Heart right ventricle (tissue), 16 donors: Measurements from ENCODE around the gene FOXN3. TPM values are rescaled to one million over a fixed set of nuclear protein-coding genes. Genes with fewer than 3 reads are reported as not detected.

ENCODE experiments used
- ATAC-seq, 8 donors: fragments of 200-7000 bp; cut with Tn5 transposase; one replicate each; pipeline ENCODE4 v1.9.1; 2020; ENCODE audit warnings: mild to moderate bottlenecking in 8 of 8, moderate library complexity in 8 of 8, moderate number of reproducible peaks in 1 of 8
- DNase-seq, 2 donors: peaks; one replicate each; pipeline ENCODE4 v3.0.0-alpha.2; 2020
- H3K27ac ChIP-seq, 10 donors: fragments of 200-600 bp; sonication (generic) in 2 of 10; one replicate each; pipeline versions ENCODE4 v1.5.0 to v1.8.0; 2020 to 2022; ENCODE audit warnings: mild to moderate bottlenecking in 3 of 10
- H3K27me3 ChIP-seq, 7 donors: fragments of 200-600 bp; one replicate each; pipeline ENCODE4 v1.8.0; 2021 to 2022; ENCODE audit warnings: mild to moderate bottlenecking in 2 of 7
- H3K36me3 ChIP-seq, 9 donors: fragments of 200-600 bp; sonication (generic) in 1 of 9; one replicate each; pipeline versions ENCODE4 v1.5.0 to v1.8.0; 2020 to 2022; ENCODE audit warnings: mild to moderate bottlenecking in 2 of 9
- H3K4me1 ChIP-seq, 9 donors: fragments of 200-600 bp; sonication (generic) in 1 of 9; one replicate each; pipeline versions ENCODE4 v1.5.0 to v1.8.0; 2020 to 2022; ENCODE audit warnings: mild to moderate bottlenecking in 4 of 9
- H3K4me3 ChIP-seq, 10 donors: fragments of 200-600 bp; sonication (generic) in 2 of 10; one replicate each; pipeline versions ENCODE4 v1.5.0 to v1.8.0; 2020 to 2022; ENCODE audit warnings: mild to moderate bottlenecking in 7 of 10, moderate library complexity in 2 of 10
- H3K9me3 ChIP-seq, 11 donors: fragments of 200-600 bp in 10 of 11; sonication (generic) in 2 of 11; one replicate each; pipeline versions ENCODE4 v1.5.0 to v1.8.0; 2013 to 2022; ENCODE audit warnings: mild to moderate bottlenecking in 2 of 11, control low read depth in 1 of 11, moderate library complexity in 1 of 11
- WGBS, 2 donors: extraction: QIAGEN DNeasy Blood & Tissue Kit; methylation state at CpG; one replicate each; pipeline ENCODE4 v1.1.7; 2013; ENCODE audit warnings: inconsistent platforms in 1 of 2; 5-methylcytosine and 5-hydroxymethylcytosine counted together
- intact Hi-C, 10 donors: fragments of 100-400 bp; cut with DNase I; formaldehyde crosslinking; loops; one replicate each; pipeline versions ENCODE4 v1.11.1 to v1.14.2; 2022
- polyA plus RNA-seq, 2 donors: library from polyadenylated mRNA; stranded (reverse); fragments of 200-250 nt; gene quantifications; one replicate each; pipeline ENCODE4 v1.2.3, GENCODE V29; 2013
- total RNA-seq, 10 donors: library from RNA; stranded (reverse); fragmentation: NEBNext Ultra II Directional in 3 of 10; extraction: Animal tissue kit (Norgen Biotek cat#: 25700) in 3 of 10; gene quantifications; one replicate each; pipeline versions ENCODE4 v1.2.1 to v1.2.4, GENCODE V29; 2021 to 2023
- TF ChIP-seq, protein P1 (sequence below), 9 donors: fragments of 200-600 bp; sonication (generic) in 2 of 9; IDR thresholded peaks; one replicate each; pipeline versions ENCODE4 v1.5.0 to v1.8.0; 2021 to 2022; ENCODE audit warnings: antibody characterized with exemption in 9 of 9, mild to moderate bottlenecking in 5 of 9, moderate library complexity in 1 of 9
- donor health status: Arrhythmogenic right ventricular cardiomyopathy.
- donor health status: ischemic (EF 13 %, LVEDD 7.1; RV severe dilation, severe dysfunction).
- donor health status: healthy with polysubstance abuse.
- donor health status: DM: no; HTN: yes; CAD: no.
- donor health status: DM: no; HTN: no; CAD: no.
- donor health status: ischemic (EF 25% LVEDD 6.9; RV normal size, moderate dysfunction).
- donor health status: ischemic (EF 25% LVEDD 5.7; RV mildly dilated, moderate dysfunction).
- donor health status: healthy.
- donor health status: DM: yes; HTN: yes; CAD: no.
- donor health status: Ischemic cardiomyopathy.
- donor health status: ischemic (EF 35%, LVEDD 5.7; RV mildly dilated, moderate dysfunction).
- donor health status: nonischemic (EF 11% LVEDD 7.7; RV severe dilation, severe dysfunction).
- donor health status: DM: yes; HTN: yes; CAD: no.
- donor health status: PGD.
- donor health status: ischemic (EF 29% LVEDD 5.4; RV normal size, mild dysfunction).
- donor health status: nonischemic (EF 23%, LVEDD 6.1; RV moderate dilation, normal function).

FOXN3 gene
- total and polyA plus RNA-seq, 12 donors: 13.0 to 150 (median 107) TPM

DNA sequence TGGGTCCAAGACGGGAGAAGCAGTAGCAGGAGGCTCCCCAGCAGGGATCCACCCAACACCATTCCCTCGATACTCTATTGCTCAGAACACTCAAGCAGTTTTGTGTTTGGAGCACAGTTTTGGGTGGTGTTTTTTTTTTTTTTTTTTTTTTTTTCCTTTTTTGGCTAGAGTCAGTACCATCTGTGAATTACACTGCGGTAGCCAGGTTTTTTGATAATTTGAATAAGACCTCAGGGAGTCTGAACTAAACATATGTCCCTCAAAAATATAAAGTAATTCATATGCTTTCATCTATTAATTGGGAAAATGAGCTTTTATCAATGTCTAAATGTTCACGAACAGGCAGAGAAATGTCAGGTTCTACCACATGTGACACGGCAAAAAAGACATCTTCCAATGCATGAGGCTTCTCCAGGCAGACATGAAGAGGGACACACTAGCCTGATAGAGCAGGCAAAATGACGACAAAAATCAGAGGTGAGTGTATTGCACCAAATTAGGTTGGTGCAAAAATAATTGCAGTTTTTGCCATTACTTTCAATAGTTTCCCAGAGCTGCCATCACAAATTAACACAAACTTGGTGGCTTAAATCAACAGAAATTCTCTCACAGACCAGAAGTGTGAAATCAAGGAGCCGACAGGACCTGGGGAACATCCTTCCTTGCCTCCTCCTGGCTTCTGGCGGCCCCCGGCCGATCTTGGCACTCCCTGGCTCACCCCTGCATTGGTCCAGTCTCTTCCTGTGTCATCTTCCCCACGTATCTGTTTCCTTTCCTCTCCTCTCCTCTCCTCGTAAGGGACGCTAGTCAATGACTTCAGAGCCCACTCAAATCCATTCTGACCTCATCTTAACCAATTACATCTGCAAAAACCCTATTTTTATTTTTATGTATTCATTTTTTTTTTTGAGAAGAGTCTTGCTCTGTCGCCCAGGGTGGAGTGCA, 33.9 kb downstream of the FOXN3 start:
- no peaks in the 10 kb centered on the region for H3K27me3 ChIP-seq
- intact Hi-C loops: no loop called here
- 70 to 71% methylated on average over 14 of the region's 14 CpGs for WGBS, 2 donors
- ATAC-seq: no peak
- no peak overlapping the region for H3K4me3 ChIP-seq
- no peaks in the 10 kb centered on the region for H3K36me3 ChIP-seq
- no peak overlapping the region for H3K27ac ChIP-seq
- TF ChIP-seq, protein P1, sequence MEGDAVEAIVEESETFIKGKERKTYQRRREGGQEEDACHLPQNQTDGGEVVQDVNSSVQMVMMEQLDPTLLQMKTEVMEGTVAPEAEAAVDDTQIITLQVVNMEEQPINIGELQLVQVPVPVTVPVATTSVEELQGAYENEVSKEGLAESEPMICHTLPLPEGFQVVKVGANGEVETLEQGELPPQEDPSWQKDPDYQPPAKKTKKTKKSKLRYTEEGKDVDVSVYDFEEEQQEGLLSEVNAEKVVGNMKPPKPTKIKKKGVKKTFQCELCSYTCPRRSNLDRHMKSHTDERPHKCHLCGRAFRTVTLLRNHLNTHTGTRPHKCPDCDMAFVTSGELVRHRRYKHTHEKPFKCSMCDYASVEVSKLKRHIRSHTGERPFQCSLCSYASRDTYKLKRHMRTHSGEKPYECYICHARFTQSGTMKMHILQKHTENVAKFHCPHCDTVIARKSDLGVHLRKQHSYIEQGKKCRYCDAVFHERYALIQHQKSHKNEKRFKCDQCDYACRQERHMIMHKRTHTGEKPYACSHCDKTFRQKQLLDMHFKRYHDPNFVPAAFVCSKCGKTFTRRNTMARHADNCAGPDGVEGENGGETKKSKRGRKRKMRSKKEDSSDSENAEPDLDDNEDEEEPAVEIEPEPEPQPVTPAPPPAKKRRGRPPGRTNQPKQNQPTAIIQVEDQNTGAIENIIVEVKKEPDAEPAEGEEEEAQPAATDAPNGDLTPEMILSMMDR (IDR thresholded peaks at IDR 0.05): no peak
- DNase-seq: no peak
- peaks cover 0 to 10% (median 0%) of the 10 kb centered on the region in 11 donors for H3K9me3 ChIP-seq
- peaks cover 7 to 68% (median 54%) of the 10 kb centered on the region in 9 donors for H3K4me1 ChIP-seq

DNA sequence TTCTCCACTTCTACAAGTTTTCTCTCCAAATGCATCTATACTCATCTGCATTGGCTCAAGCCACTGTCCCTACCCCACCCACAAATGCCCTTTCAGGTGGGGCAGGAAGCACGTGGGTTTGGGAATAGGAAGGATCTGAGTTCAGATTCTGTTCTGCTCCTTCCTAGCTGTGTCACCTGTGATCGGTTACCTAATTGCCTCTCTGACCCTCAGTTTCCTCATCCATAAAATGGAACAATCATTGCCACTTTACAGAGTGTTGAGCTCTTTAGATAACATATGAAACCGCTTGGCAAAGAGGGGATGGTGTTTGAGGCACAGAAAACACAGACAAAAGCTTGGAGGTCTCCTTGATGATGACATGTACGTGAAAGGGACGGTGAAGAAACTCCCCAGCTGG, 34.5 kb downstream of the FOXN3 start:
- Histone ChIP-seq H3K27ac (no peak overlapping the region), H3K4me1 (peaks cover 10 to 67% (median 55%) of the 10 kb centered on the region in 9 donors), H3K36me3 (no peaks in the 10 kb centered on the region), H3K9me3 (peaks cover 0 to 11% (median 0%) of the 10 kb centered on the region in 11 donors), H3K4me3 (no peak overlapping the region), H3K27me3 (no peaks in the 10 kb centered on the region)
- TF ChIP-seq, protein P1 (IDR thresholded peaks at IDR 0.05): no peak
- intact Hi-C loops: no loop called here
- ATAC-seq: no peak
- 77 to 89% methylated on average over 5 of the region's 5 CpGs for WGBS, 2 donors
- DNase-seq: no peak

DNA sequence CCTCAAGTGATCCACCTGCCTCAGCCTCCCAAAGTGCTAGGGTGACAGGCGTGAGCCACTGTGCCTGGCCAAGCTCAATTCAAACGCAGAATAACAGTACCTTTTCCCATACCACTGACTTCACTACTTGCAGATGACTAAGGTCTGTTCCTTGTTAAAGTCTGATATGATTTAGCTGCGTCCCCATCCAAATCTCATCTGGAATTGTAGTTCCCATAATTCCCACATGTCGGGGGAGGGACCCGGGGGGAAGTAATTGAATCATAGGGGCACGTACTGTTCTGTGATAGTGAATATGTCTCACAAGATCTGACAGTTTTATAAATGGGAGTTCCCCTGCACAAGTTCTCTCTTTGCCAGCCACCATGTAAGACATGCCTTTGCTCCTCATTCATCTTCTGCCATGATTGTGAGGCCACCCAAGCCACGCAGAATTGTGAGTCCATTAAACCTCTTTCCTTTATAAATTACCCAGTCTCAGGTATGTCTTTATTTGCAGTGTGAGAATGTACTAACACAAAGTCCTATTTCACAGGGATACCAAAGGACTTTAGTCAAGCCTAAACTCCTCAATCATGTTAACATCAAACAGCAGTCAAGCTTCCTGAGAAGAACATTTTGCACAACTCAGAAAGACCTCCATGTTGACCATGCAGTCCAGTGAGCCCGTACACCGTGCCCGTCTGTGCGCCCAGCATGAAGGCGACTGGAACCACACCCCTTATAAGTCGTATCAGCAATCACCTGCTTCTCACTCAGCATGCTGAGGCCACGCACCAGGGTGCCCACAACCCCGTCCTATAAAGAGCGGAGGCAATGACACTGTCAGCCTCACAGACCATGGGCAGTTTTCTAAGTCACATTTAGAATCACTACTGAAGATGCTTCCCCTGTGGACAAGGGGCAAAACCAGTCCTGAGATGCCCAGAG, 36.9 kb downstream of the FOXN3 start:
- Histone ChIP-seq H3K27ac (no peak overlapping the region), H3K4me1 (peaks cover 6 to 50% (median 37%) of the 10 kb centered on the region in 9 donors), H3K36me3 (no peaks in the 10 kb centered on the region), H3K9me3 (peaks cover 0 to 12% (median 0%) of the 10 kb centered on the region in 11 donors), H3K27me3 (no peaks in the 10 kb centered on the region), H3K4me3 (no peak overlapping the region)
- DNase-seq: no peak
- ATAC-seq: no peak
- intact Hi-C loops: no loop called here
- WGBS, 2 donors: 95 to 96% methylated on average over 16 of the region's 16 CpGs
- TF ChIP-seq, protein P1 (IDR thresholded peaks at IDR 0.05): no peak

DNA sequence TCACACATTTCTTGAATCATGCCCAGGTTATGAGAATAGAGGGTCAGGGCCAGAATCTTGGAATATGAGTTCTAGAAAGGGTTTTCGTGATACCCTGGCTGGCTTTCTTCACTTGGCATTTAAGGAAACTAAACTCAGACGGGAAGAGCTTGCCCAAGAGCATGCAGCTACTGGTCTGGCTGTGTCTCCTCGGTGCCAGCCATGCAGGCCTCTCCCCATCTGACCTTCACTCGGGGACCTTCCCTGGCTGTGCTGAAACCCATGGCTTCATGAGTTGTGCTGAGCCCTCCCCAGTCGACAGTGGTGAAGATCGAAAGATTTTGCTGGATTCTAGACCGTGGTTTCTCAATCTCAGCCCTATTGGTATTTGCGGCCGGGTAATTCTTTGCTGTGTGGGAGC, 38.0 kb downstream of the FOXN3 start:
- H3K9me3 ChIP-seq: peaks cover 0 to 16% (median 0%) of the 10 kb centered on the region in 11 donors
- peaks cover 6 to 44% (median 29%) of the 10 kb centered on the region in 9 donors for H3K4me1 ChIP-seq
- intact Hi-C loops: no loop called here
- no peak overlapping the region for H3K4me3 ChIP-seq
- peak overlapping the region in 3 of 10 donors; percentile 3 to 31 (median 9) for H3K27ac ChIP-seq
- H3K36me3 ChIP-seq: no peaks in the 10 kb centered on the region
- TF ChIP-seq, protein P1 (IDR thresholded peaks at IDR 0.05): no peak
- H3K27me3 ChIP-seq: no peaks in the 10 kb centered on the region
- ATAC-seq (peak in 5 of 8 donors; percentile 45 to 81 (median 63)), DNase-seq (no peak)
- WGBS, 2 donors: 72 to 79% methylated on average over 9 of the region's 9 CpGs
